DND-41 (cell line): ENCODE measurements around the gene PDILT.

Source experiments
- ATAC-seq: fragments of 200-7000 bp; cut with Tn5 transposase; 3 replicates; pipeline ENCODE4 v1.9.1; 2021; ENCODE audit warnings: low read depth; ENCODE audit not compliant: insufficient read depth
- DNase-seq: peaks from one replicate; pipeline ENCODE4 v3.0.0-alpha.2; 2020
- H2AFZ ChIP-seq: 2 replicates; pipeline ENCODE4 v1.6.0; 2012; ENCODE audit warnings: low read depth, low read length
- H3K27ac ChIP-seq: 2 replicates; pipeline ENCODE4 v1.5.1; 2012; ENCODE audit warnings: low read length, inconsistent platforms
- H3K27me3 ChIP-seq: fragments of 200-600 bp; sonication (generic); 2 replicates; pipeline ENCODE4 v1.6.0; 2012; ENCODE audit warnings: low read length, mild to moderate bottlenecking, inconsistent platforms; ENCODE audit not compliant: insufficient read depth, poor library complexity
- H3K36me3 ChIP-seq: 2 replicates; pipeline ENCODE4 v1.5.1; 2012; ENCODE audit warnings: low read length, inconsistent platforms; ENCODE audit not compliant: insufficient read depth
- H3K4me1 ChIP-seq: 2 replicates; pipeline ENCODE4 v1.5.1; 2012; ENCODE audit warnings: mild to moderate bottlenecking, low read length; ENCODE audit not compliant: insufficient read depth
- H3K4me2 ChIP-seq: 2 replicates; pipeline ENCODE4 v1.6.0; 2012; ENCODE audit warnings: mild to moderate bottlenecking, moderate library complexity, low read length, inconsistent platforms; ENCODE audit not compliant: insufficient read depth
- H3K4me3 ChIP-seq, 2 experiments: fragments of 200-600 bp in 1 of 2; shearing (Covaris generic) in 1 of 2; 2 replicates each; pipeline ENCODE4 v1.5.1; 2012 to 2016; ENCODE audit warnings: inconsistent platforms in 2 of 2, low read length in 2 of 2, mild to moderate bottlenecking in 2 of 2, low read depth in 1 of 2, moderate library complexity in 1 of 2
- H3K79me2 ChIP-seq: 2 replicates; pipeline ENCODE4 v1.6.0; 2012; ENCODE audit warnings: low read length, inconsistent platforms; ENCODE audit not compliant: insufficient read depth
- H3K9ac ChIP-seq: 2 replicates; pipeline ENCODE4 v1.6.0; 2012; ENCODE audit warnings: low read depth, mild to moderate bottlenecking, inconsistent platforms, low read length, moderate library complexity
- H3K9me3 ChIP-seq: 2 replicates; pipeline ENCODE4 v1.5.1; 2012; ENCODE audit warnings: low read length, moderate library complexity, mild to moderate bottlenecking, inconsistent platforms; ENCODE audit not compliant: insufficient read depth, severe bottlenecking
- H4K20me1 ChIP-seq: 2 replicates; pipeline ENCODE4 v1.6.0; 2012; ENCODE audit warnings: low read length; ENCODE audit not compliant: insufficient read depth
- CTCF ChIP-seq: IDR thresholded peaks from 2 replicates; pipeline ENCODE4 v1.5.1; 2012; ENCODE audit warnings: borderline replicate concordance, low read length, moderate library complexity, mild to moderate bottlenecking; ENCODE audit not compliant: poor library complexity, severe bottlenecking; ENCODE audit errors: extremely low read depth
- EZH2 ChIP-seq: IDR thresholded peaks from 3 replicates; pipeline ENCODE4 v1.6.1; 2012; ENCODE audit warnings: borderline replicate concordance, low read depth, mild to moderate bottlenecking, moderate library complexity, low read length, inconsistent platforms; ENCODE audit not compliant: severe bottlenecking

Gene PDILT

DNA sequence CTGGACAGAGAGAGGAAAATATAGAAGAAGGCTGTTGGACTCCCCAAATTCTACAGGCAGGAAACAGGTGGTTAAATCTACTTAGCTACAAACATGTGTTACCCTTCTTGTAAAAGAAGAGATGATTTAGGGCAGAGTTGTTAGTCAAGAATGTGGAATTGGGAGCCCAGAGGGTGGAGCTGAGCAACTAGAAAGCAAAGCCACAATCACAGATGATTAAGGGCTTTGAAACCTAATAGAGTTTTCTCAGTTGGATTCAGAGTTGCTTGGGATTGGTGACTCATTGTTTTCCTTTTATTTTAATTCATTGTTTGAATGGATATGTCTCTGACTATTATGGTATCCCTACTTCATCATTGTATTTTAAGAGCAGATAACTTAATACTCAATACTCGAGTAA is 11.0 kb upstream of the PDILT start:
- Histone ChIP-seq H2AFZ (no peak overlapping the region), H4K20me1 (no peaks in the 10 kb centered on the region), H3K79me2 (no peaks in the 10 kb centered on the region), H3K4me3 (no peak overlapping the region), H3K27me3 (no peaks in the 10 kb centered on the region), H3K4me1 (no peaks in the 10 kb centered on the region), H3K36me3 (no peaks in the 10 kb centered on the region), H3K27ac (no peak overlapping the region), H3K9me3 (no peaks in the 10 kb centered on the region), H3K4me2 (no peak overlapping the region), H3K9ac (no peak overlapping the region)
- no peak for ATAC-seq
- DNase-seq: no peak
- TF ChIP-seq CTCF: no peak
- TF ChIP-seq EZH2: no peak

- H3K4me2 ChIP-seq: no peak overlapping the region
- H2AFZ ChIP-seq: no peak overlapping the region
- H3K9me3 ChIP-seq: no peaks in the 10 kb centered on the region
- H3K4me3 ChIP-seq: no peak overlapping the region
- H3K4me1 ChIP-seq: no peaks in the 10 kb centered on the region
- no peaks in the 10 kb centered on the region for H3K27me3 ChIP-seq
- no peak for TF ChIP-seq EZH2
- no peak for TF ChIP-seq CTCF
- H3K79me2 ChIP-seq: no peaks in the 10 kb centered on the region
- no peak overlapping the region for H3K9ac ChIP-seq
- no peak for DNase-seq
- H3K36me3 ChIP-seq: no peaks in the 10 kb centered on the region
- no peak overlapping the region for H3K27ac ChIP-seq
- ATAC-seq: no peak
- H4K20me1 ChIP-seq: no peaks in the 10 kb centered on the region
These were observed 6.5 kb upstream of the PDILT start for GRCh38 chr16:20411055-20411454.

DNA sequence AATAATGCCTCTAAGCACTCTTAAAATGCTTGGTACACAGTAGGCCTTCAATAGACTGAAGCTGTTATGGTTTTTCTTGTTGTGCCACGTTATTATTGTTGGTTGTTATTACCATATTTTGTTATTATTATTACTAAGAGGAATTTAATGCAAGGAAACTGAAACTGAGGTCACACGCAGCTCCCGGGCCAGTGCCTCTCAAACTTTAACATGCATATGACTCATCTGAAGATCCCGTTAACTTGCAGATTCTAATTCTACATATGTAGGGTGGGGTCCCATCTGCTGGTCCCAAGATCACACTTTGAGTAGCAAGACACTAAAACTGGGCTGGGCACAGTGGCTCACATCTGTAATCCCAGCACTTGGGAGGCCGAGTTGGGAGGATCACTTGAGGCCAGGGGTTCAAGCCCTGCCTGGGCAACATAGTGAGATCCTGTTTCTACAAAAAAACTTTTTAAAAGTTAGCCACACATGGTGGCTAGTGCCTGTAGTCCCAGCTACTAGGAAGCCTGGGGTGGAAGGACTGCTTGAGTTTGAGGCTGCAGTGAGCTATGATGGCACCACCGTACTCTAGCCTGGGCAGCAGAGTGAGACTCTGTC is 5.7 kb upstream of the PDILT start:
- no peaks in the 10 kb centered on the region for H4K20me1 ChIP-seq
- no peaks in the 10 kb centered on the region for H3K4me1 ChIP-seq
- H2AFZ ChIP-seq: no peak overlapping the region
- no peak overlapping the region for H3K27ac ChIP-seq
- no peaks in the 10 kb centered on the region for H3K36me3 ChIP-seq
- DNase-seq (no peak), ATAC-seq (no peak)
- H3K9me3 ChIP-seq: no peaks in the 10 kb centered on the region
- H3K4me3 ChIP-seq: no peak overlapping the region
- no peak overlapping the region for H3K9ac ChIP-seq
- TF ChIP-seq CTCF (no peak), EZH2 (no peak)
- no peak overlapping the region for H3K4me2 ChIP-seq
- H3K79me2 ChIP-seq: no peaks in the 10 kb centered on the region
- no peaks in the 10 kb centered on the region for H3K27me3 ChIP-seq
